ENCODE data around the gene SRGAP2.
A peak's percentile ranks its signal among the peaks of the same experiment; 100 is the strongest.

SRGAP2 gene

DNA sequence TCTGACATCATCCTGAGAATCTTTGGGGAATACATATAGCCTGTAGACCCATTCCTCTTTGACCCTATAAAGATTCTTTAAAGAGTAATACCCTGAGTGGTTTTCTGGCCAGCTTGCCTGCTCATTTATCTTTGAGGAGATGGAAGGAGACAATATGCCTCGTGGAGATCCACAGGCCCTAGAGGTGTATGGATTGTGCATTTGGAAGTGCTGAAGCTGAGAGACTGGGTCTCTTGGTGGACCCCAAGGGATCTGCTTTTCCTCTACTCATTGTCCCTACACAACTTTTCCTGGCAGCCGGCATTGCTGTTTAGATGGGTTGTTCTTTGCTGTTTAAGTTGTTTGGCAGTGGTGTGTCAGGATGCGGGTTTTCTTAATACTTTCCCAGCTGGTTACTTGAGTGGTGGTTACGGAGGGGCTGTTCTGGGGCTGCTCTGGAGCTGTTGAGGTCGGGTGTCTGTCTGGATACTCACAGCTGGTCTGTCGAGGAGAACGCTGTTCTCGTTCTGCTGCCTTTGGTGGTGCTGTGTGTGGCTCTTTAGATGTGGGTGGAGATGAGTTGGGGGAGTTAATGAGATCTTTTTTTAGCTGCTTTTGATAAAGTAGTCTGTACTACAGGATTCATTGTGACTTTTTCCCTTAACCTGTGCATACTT is 49.5 kb downstream of the SRGAP2 start:
- DNase-seq: peak; percentile 24
